DND-41 (cell line): ENCODE results near the gene PEX14.

Experiments used
- ATAC-seq: fragments of 200-7000 bp; cut with Tn5 transposase; 3 replicates; pipeline ENCODE4 v1.9.1; 2021; ENCODE audit warnings: low read depth; ENCODE audit not compliant: insufficient read depth
- DNase-seq: peaks from one replicate; pipeline ENCODE4 v3.0.0-alpha.2; 2020
- H2AFZ ChIP-seq: 2 replicates; pipeline ENCODE4 v1.6.0; 2012; ENCODE audit warnings: low read depth, low read length
- H3K27ac ChIP-seq: 2 replicates; pipeline ENCODE4 v1.5.1; 2012; ENCODE audit warnings: low read length, inconsistent platforms
- H3K27me3 ChIP-seq: fragments of 200-600 bp; sonication (generic); 2 replicates; pipeline ENCODE4 v1.6.0; 2012; ENCODE audit warnings: low read length, mild to moderate bottlenecking, inconsistent platforms; ENCODE audit not compliant: insufficient read depth, poor library complexity
- H3K36me3 ChIP-seq: 2 replicates; pipeline ENCODE4 v1.5.1; 2012; ENCODE audit warnings: low read length, inconsistent platforms; ENCODE audit not compliant: insufficient read depth
- H3K4me1 ChIP-seq: 2 replicates; pipeline ENCODE4 v1.5.1; 2012; ENCODE audit warnings: mild to moderate bottlenecking, low read length; ENCODE audit not compliant: insufficient read depth
- H3K4me2 ChIP-seq: 2 replicates; pipeline ENCODE4 v1.6.0; 2012; ENCODE audit warnings: mild to moderate bottlenecking, moderate library complexity, low read length, inconsistent platforms; ENCODE audit not compliant: insufficient read depth
- H3K4me3 ChIP-seq, 2 experiments: fragments of 200-600 bp in 1 of 2; shearing (Covaris generic) in 1 of 2; 2 replicates each; pipeline ENCODE4 v1.5.1; 2012 to 2016; ENCODE audit warnings: inconsistent platforms in 2 of 2, low read length in 2 of 2, mild to moderate bottlenecking in 2 of 2, low read depth in 1 of 2, moderate library complexity in 1 of 2
- H3K79me2 ChIP-seq: 2 replicates; pipeline ENCODE4 v1.6.0; 2012; ENCODE audit warnings: low read length, inconsistent platforms; ENCODE audit not compliant: insufficient read depth
- H3K9ac ChIP-seq: 2 replicates; pipeline ENCODE4 v1.6.0; 2012; ENCODE audit warnings: low read depth, mild to moderate bottlenecking, inconsistent platforms, low read length, moderate library complexity
- H3K9me3 ChIP-seq: 2 replicates; pipeline ENCODE4 v1.5.1; 2012; ENCODE audit warnings: low read length, moderate library complexity, mild to moderate bottlenecking, inconsistent platforms; ENCODE audit not compliant: insufficient read depth, severe bottlenecking
- H4K20me1 ChIP-seq: 2 replicates; pipeline ENCODE4 v1.6.0; 2012; ENCODE audit warnings: low read length; ENCODE audit not compliant: insufficient read depth
- EZH2 ChIP-seq: IDR thresholded peaks from 3 replicates; pipeline ENCODE4 v1.6.1; 2012; ENCODE audit warnings: borderline replicate concordance, low read depth, mild to moderate bottlenecking, moderate library complexity, low read length, inconsistent platforms; ENCODE audit not compliant: severe bottlenecking
- TF ChIP-seq, protein P1 (sequence below): IDR thresholded peaks from 2 replicates; pipeline ENCODE4 v1.5.1; 2012; ENCODE audit warnings: borderline replicate concordance, low read length, moderate library complexity, mild to moderate bottlenecking; ENCODE audit not compliant: poor library complexity, severe bottlenecking; ENCODE audit errors: extremely low read depth

PEX14 gene

DNA sequence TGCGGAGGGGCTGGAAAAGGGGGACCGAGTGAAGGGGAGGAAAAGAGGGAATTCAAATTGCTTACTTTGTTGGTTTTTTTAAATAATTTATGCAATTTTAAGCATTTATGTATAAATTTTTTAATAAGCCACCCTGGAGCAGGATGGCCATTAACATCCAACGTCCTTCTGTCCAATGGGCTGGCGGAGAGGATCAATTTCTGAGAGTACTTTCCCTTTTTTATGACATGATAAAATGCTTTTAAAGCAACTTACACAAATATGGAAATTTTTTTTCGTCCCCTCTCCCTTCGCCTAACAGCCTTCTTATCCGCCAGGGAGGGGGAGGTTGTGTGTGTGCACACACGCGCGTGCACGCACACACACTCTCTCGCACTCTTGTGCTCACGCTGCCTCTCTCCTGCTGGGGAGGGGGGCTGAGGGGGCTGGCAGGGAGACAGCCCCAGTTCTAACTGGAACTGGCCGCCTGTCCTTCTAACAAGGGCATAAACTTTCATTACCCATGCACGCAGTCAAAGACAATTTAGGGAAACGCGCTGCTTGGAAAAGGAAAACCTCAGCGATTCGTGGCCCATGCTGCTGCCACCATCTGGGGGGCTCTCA lies 198.5 kb downstream of the PEX14 start:
- 0 out of 2 replicates have a peak, but pooled peaks cover 1% of the 10 kb centered on the region for H3K79me2 ChIP-seq
- no peaks in the 10 kb centered on the region for H3K9me3 ChIP-seq
- no peaks in the 10 kb centered on the region for H3K27me3 ChIP-seq
- peaks cover 63% of the 10 kb centered on the region for H4K20me1 ChIP-seq
- H3K4me1 ChIP-seq: no peaks in the 10 kb centered on the region
- H3K9ac ChIP-seq: no peak overlapping the region
- no peak for ATAC-seq
- no peak for DNase-seq
- no peak overlapping the region for H3K4me3 ChIP-seq
- no peak overlapping the region for H2AFZ ChIP-seq
- TF ChIP-seq EZH2: no peak
- TF ChIP-seq, protein P1, sequence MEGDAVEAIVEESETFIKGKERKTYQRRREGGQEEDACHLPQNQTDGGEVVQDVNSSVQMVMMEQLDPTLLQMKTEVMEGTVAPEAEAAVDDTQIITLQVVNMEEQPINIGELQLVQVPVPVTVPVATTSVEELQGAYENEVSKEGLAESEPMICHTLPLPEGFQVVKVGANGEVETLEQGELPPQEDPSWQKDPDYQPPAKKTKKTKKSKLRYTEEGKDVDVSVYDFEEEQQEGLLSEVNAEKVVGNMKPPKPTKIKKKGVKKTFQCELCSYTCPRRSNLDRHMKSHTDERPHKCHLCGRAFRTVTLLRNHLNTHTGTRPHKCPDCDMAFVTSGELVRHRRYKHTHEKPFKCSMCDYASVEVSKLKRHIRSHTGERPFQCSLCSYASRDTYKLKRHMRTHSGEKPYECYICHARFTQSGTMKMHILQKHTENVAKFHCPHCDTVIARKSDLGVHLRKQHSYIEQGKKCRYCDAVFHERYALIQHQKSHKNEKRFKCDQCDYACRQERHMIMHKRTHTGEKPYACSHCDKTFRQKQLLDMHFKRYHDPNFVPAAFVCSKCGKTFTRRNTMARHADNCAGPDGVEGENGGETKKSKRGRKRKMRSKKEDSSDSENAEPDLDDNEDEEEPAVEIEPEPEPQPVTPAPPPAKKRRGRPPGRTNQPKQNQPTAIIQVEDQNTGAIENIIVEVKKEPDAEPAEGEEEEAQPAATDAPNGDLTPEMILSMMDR: no peak
- H3K4me2 ChIP-seq: no peak overlapping the region
- no peak overlapping the region for H3K27ac ChIP-seq
- H3K36me3 ChIP-seq: no peaks in the 10 kb centered on the region

DNA sequence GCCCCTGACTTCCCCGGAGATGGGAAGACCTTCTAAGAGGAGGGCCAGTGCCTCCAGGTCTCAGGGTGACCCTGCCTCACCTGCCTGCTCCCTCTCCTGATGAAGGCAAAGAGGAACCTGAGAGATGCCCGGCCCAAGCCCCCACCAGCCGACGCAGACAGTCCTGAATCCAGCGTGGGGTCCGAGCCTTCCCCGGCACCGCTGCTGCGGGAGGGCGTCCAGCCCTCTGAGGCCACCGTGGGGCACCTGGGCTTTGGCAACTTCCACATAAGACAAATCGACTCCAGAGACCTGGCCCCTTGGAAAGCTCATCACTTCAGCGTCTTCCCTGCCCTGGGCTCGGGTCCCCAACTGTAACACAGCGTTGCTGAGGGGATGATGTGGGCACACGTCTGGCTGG lies 199.5 kb downstream of the PEX14 start:
- Histone ChIP-seq H3K4me1 (no peaks in the 10 kb centered on the region), H4K20me1 (peaks cover 69% of the 10 kb centered on the region), H3K9me3 (no peaks in the 10 kb centered on the region), H3K4me3 (no peak overlapping the region), H3K79me2 (peaks cover 3% of the 10 kb centered on the region; the same call in 1 of the 2 replicates), H3K36me3 (no peaks in the 10 kb centered on the region), H3K27me3 (no peaks in the 10 kb centered on the region), H3K27ac (no peak overlapping the region), H2AFZ (no peak overlapping the region), H3K4me2 (no peak overlapping the region), H3K9ac (no peak overlapping the region)
- TF ChIP-seq EZH2: no peak
- TF ChIP-seq, protein P1: no peak
- ATAC-seq: no peak
- no peak for DNase-seq

DNA sequence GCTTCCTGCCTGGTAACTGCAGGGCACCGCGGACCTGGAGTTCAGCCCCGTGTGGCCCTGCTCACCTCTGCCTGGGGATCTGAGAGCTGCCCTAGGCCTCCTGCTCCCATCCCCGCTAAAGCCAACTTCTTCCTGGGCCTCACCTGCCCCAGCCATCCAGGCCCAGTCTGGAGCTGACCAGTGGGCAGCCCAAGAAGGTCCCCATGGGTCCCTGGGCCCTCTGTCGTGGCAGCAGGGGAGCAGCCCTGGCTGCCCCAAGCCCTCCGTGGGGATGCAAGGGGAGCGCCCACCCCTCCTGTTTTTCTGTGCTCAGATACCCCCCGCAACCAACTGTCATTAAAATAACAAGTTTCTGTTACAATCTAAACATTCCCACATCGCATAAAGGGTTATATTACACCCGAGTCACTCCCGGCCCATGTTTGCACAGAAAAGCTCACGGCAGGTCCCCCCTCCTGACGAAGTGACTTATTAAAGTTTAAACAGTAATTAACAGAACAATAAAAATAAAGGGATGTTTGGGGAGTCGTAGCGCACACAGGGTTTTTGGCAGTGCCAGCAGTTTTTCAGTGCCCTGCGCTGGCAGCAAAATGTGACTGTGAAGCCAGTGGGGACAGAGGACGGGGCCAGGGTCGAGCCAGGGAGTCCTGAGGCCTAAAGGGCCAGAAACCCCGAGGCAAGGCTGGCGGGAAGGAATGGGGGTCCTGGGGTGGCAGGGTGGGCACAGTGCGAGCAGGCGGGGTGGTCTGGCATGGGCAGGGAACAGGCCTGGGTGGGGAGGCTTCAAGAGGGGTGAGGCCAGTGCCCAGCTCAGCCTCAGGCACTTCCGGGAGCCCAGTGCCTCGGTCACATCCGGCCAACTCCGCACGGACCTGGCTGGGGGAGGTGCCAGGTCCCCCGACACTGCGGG lies 200.2 kb downstream of the PEX14 start:
- Histone ChIP-seq H3K27ac (no peak overlapping the region), H3K36me3 (no peaks in the 10 kb centered on the region), H3K79me2 (peaks cover 5% of the 10 kb centered on the region; the same call in 1 of the 2 replicates), H3K4me3 (no peak overlapping the region), H3K4me2 (no peak overlapping the region), H3K9ac (no peak overlapping the region), H4K20me1 (peaks cover 75% of the 10 kb centered on the region), H3K4me1 (peaks cover 4% of the 10 kb centered on the region; the same call in 1 of the 2 replicates), H2AFZ (no peak overlapping the region), H3K27me3 (no peaks in the 10 kb centered on the region), H3K9me3 (no peaks in the 10 kb centered on the region)
- DNase-seq: no peak
- ATAC-seq: no peak
- TF ChIP-seq, protein P1: no peak
- TF ChIP-seq EZH2: no peak
